Skeletal muscle tissue (tissue), 4 donors: ENCODE results near the gene RALY. TPM values are rescaled to one million over a fixed set of nuclear protein-coding genes. Genes with fewer than 3 reads are reported as not detected.

Source experiments
- H3K27ac ChIP-seq: one replicate; pipeline ENCODE4 v1.7.0; 2013; ENCODE audit warnings: mild to moderate bottlenecking, low read depth, low read length, inconsistent platforms
- H3K27me3 ChIP-seq, 3 donors: one replicate each; pipeline ENCODE4 v1.7.0; 2013; ENCODE audit warnings: low read length in 3 of 3; ENCODE audit not compliant: control insufficient read depth in 3 of 3, insufficient read depth in 3 of 3
- H3K36me3 ChIP-seq, 3 donors: one replicate each; pipeline ENCODE4 v1.7.0; 2013; ENCODE audit warnings: low read length in 3 of 3; ENCODE audit not compliant: control insufficient read depth in 3 of 3, insufficient read depth in 3 of 3
- H3K4me1 ChIP-seq, 3 donors: one replicate each; pipeline ENCODE4 v1.7.0; 2013; ENCODE audit warnings: low read length in 3 of 3, mild to moderate bottlenecking in 3 of 3; ENCODE audit not compliant: control insufficient read depth in 3 of 3, insufficient read depth in 3 of 3
- H3K4me3 ChIP-seq, 3 donors: one replicate each; pipeline ENCODE4 v1.7.0; 2013; ENCODE audit warnings: low read length in 3 of 3
- H3K9ac ChIP-seq, 3 donors: one replicate each; pipeline ENCODE4 v1.7.0; 2013; ENCODE audit warnings: low read length in 3 of 3, mild to moderate bottlenecking in 3 of 3, moderate library complexity in 2 of 3, low read depth in 1 of 3
- H3K9me3 ChIP-seq, 3 donors: one replicate each; pipeline ENCODE4 v1.7.0; 2013; ENCODE audit warnings: low read length in 3 of 3; ENCODE audit not compliant: control insufficient read depth in 3 of 3
- total RNA-seq: library from RNA; depleted of rRNA; stranded (reverse); fragments of >200 nt; gene quantifications from one replicate; pipeline ENCODE4 v1.2.3, GENCODE V29; 2014
- donor health status: Osteomylitis.

The RALY gene
- total RNA-seq, 1 donor from 2014 or later = 52.2 TPM

- H3K27me3 ChIP-seq = no peaks in the 10 kb centered on the region
- H3K4me3 ChIP-seq = no peak overlapping the region
- H3K27ac ChIP-seq = peak overlapping the region; percentile 88
- H3K9ac ChIP-seq = peak overlapping the region in 1 of 3 donors; percentile 19
- H3K36me3 ChIP-seq = no peaks in the 10 kb centered on the region
- H3K9me3 ChIP-seq = no peaks in the 10 kb centered on the region
- H3K4me1 ChIP-seq = peaks cover 55 to 66% (median 63%) of the 10 kb centered on the region in 3 donors
Measured at GRCh38 chr20:34043025-34043424, 49.3 kb downstream of the RALY start.

GRCh38 chr20:34045294-34045693, 51.6 kb downstream of the RALY start:
- Histone ChIP-seq H3K4me1 (peaks cover 53 to 66% (median 56%) of the 10 kb centered on the region in 3 donors), H3K27ac (no peak overlapping the region)

GRCh38 chr20:34045930-34046725, 52.4 kb downstream of the RALY start:
- H3K9me3 ChIP-seq = no peaks in the 10 kb centered on the region
- no peaks in the 10 kb centered on the region for H3K36me3 ChIP-seq
- H3K4me3 ChIP-seq = no peak overlapping the region
- no peaks in the 10 kb centered on the region for H3K27me3 ChIP-seq
- H3K9ac ChIP-seq = no peak overlapping the region
- peaks cover 49 to 66% (median 55%) of the 10 kb centered on the region in 3 donors for H3K4me1 ChIP-seq
- H3K27ac ChIP-seq = no peak overlapping the region

More at GRCh38 chr20:34045294-34045693, 51.6 kb downstream of the RALY start:
- Histone ChIP-seq H3K9me3 (no peaks in the 10 kb centered on the region), H3K9ac (no peak overlapping the region), H3K27me3 (no peaks in the 10 kb centered on the region), H3K4me3 (no peak overlapping the region), H3K36me3 (no peaks in the 10 kb centered on the region)

DNA sequence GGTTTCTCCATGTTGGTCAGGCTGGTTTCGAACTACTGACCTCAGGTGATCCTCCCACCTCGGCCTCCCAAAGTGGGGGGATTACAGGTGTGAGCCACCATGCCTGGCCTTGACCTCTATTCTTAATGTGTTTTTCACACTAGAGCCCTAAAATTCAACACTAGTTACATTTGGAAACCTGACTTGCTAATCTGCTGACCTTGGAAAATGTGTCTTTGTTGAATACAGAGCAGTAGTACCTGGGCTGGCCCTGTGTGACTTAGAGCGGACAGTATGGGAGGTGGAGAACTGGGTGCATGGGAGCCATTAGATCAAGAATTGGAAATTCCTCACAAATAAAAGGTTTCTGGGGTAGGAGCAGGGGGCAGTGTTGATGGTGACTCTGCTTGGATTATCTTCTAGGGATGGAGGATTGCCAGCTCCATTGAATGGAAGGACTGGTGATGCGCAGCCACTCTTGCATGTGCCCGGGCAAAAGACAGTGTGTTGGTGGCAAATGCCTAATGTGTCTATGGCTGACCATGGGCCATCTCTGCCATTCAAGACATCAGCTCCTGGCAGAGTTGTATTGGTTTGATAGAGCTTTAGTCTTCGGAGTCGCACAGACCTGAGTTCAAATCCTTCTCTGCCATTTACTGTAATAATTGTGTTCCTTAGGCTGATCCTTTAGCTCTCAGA, 53.4 kb downstream of the RALY start:
- Histone ChIP-seq H3K27ac (no peak overlapping the region), H3K36me3 (no peaks in the 10 kb centered on the region), H3K9me3 (no peaks in the 10 kb centered on the region), H3K9ac (no peak overlapping the region), H3K27me3 (no peaks in the 10 kb centered on the region), H3K4me3 (no peak overlapping the region), H3K4me1 (peaks cover 40 to 57% (median 46%) of the 10 kb centered on the region in 3 donors)

DNA sequence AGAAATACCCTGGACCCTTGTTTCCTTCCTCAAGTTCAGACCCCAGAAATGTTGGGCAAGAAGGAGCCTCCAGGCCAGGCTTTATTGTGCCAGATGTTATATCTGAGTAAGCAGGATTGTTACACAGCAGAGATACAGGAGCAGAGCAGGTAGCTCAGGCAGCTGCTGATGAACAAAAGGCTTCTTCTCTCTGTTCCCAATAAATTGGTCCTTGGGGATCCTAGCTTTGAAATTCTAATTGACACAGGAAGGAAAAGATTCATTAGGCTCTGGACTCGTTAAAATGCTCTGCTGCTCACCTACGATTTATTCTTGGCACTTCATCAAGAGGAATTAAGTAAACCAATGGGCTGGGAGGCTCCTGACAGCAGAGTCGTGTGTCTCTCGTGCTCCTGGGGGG, 54.2 kb downstream of the RALY start:
- no peaks in the 10 kb centered on the region for H3K36me3 ChIP-seq
- H3K9me3 ChIP-seq = no peaks in the 10 kb centered on the region
- no peaks in the 10 kb centered on the region for H3K27me3 ChIP-seq
- H3K4me3 ChIP-seq = no peak overlapping the region
- H3K27ac ChIP-seq = no peak overlapping the region
- H3K9ac ChIP-seq = no peak overlapping the region
- peaks cover 38 to 51% (median 39%) of the 10 kb centered on the region in 3 donors for H3K4me1 ChIP-seq

DNA sequence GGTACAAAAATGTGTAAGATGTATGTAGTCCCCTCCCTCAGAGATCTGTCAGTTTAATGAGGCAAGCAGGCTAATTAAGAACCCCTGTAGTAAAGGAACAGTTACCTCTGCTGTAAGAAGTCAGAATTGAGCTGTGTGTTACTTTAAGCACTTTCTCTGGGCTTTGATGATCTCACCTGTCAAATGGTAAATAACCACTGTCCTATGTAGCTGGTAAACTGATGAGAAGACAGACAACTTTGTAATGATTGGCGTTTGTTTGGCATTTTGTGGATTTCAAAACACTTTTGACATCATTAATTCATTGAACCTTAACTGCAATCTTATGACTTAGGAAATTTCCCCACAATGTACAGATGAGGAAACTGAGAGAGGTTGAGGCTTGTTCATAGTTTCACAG, 55.7 kb downstream of the RALY start:
- no peak overlapping the region for H3K9ac ChIP-seq
- peaks cover 28 to 38% (median 28%) of the 10 kb centered on the region in 3 donors for H3K4me1 ChIP-seq
- no peak overlapping the region for H3K4me3 ChIP-seq
- H3K36me3 ChIP-seq = no peaks in the 10 kb centered on the region
- no peak overlapping the region for H3K27ac ChIP-seq
- no peaks in the 10 kb centered on the region for H3K9me3 ChIP-seq
- no peaks in the 10 kb centered on the region for H3K27me3 ChIP-seq

- Histone ChIP-seq H3K27me3 (no peaks in the 10 kb centered on the region), H3K4me3 (no peak overlapping the region), H3K36me3 (no peaks in the 10 kb centered on the region), H3K4me1 (peaks cover 24 to 34% (median 27%) of the 10 kb centered on the region in 3 donors), H3K9me3 (no peaks in the 10 kb centered on the region), H3K27ac (no peak overlapping the region), H3K9ac (no peak overlapping the region)
Measured at GRCh38 chr20:34049897-34050695, 56.4 kb downstream of the RALY start.

GRCh38 chr20:34052414-34052813, 58.7 kb downstream of the RALY start:
- Histone ChIP-seq H3K9ac (no peak overlapping the region), H3K27ac (no peak overlapping the region), H3K4me3 (no peak overlapping the region), H3K4me1 (peaks cover 14 to 20% (median 15%) of the 10 kb centered on the region in 3 donors), H3K27me3 (no peaks in the 10 kb centered on the region), H3K36me3 (no peaks in the 10 kb centered on the region), H3K9me3 (no peaks in the 10 kb centered on the region)

DNA sequence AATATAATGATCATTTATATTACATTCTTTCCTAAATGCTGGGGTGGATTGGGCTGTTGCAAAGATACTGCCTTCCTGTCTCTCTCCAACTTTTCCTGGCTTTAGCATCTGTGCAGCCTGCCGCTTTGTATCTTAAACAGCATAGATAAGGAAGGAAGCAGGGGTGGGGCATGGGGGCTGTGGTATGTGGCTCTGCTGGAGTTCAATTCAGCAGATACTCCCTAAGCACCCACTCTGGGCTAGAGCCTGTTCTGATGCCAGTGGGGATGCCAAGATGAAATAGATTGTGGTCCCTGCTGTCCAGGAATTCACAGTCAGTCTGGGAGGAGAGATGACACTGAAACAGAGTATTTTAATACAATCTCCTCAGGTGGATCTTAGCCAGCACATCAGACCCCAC, 61.6 kb downstream of the RALY start:
- Histone ChIP-seq H3K9me3 (no peaks in the 10 kb centered on the region), H3K27me3 (no peaks in the 10 kb centered on the region), H3K27ac (no peak overlapping the region), H3K9ac (no peak overlapping the region), H3K36me3 (no peaks in the 10 kb centered on the region), H3K4me1 (peaks cover 9 to 16% (median 12%) of the 10 kb centered on the region in 3 donors), H3K4me3 (no peak overlapping the region)
